ENCODE results near the gene SLC6A20. TPM values are rescaled to one million over a fixed set of nuclear protein-coding genes. Genes with fewer than 3 reads are reported as not detected.
A peak's percentile ranks its signal among the peaks of the same experiment; 100 is the strongest.

SLC6A20 gene
- total RNA-seq, 1 experiment from 2014 or later: not detected

GRCh38 chr3:45830121-45830520 is 33.8 kb upstream of the SLC6A20 start:
- Mint-ChIP-seq H3K4me1 (ENCODE audit: insufficient read depth, unreplicated experiment) (no peaks in the 10 kb centered on the region), H3K9me3 (ENCODE audit: unreplicated experiment) (no peaks in the 10 kb centered on the region), H3K27me3 (ENCODE audit: insufficient read depth, unreplicated experiment) (no peaks in the 10 kb centered on the region), H3K27ac (ENCODE audit: low read depth, unreplicated experiment) (no peak overlapping the region), H3K36me3 (ENCODE audit: insufficient read depth, unreplicated experiment) (peaks cover 88% of the 10 kb centered on the region), H3K4me3 (ENCODE audit: unreplicated experiment) (no peak overlapping the region)
- POLR2A ChIA-PET: no interaction called here
- CTCF ChIA-PET: interaction anchor here (0.6 to 6.6 kb wide), 4 partner anchors 11 to 69 kb away, joined by 3 to 92 read pairs (median 4); no protein-coding TSS in a partner anchor
- TF ChIP-seq CTCF (IDR thresholded peaks at IDR 0.05; ENCODE audit: unreplicated experiment): no peak
- DNase-seq (ENCODE audit: unreplicated experiment): no peak
- intact Hi-C loops (cut with micrococcal nuclease): loop anchor here (5.0 kb wide), 1 partner anchor 318 kb away; no protein-coding TSS in a partner anchor
- no TSS peak for BruUV-seq (replicated peaks)

GRCh38 chr3:45826908-45827307 is 30.6 kb upstream of the SLC6A20 start:
- intact Hi-C loops (cut with micrococcal nuclease): no loop called here
- H3K36me3 Mint-ChIP-seq (ENCODE audit: insufficient read depth, unreplicated experiment): peaks cover 80% of the 10 kb centered on the region
- no peak for DNase-seq (ENCODE audit: unreplicated experiment)
- ChIA-PET POLR2A (interaction anchor here (0.7 to 3.0 kb wide), 3 partner anchors 9 to 26 kb away, joined by 5 to 18 read pairs (median 10); no protein-coding TSS in a partner anchor), CTCF (interaction anchor here (0.6 to 3.5 kb wide), 2 partner anchors 66 to 631 kb away, joined by 3 to 25 read pairs; no protein-coding TSS in a partner anchor)
- no peak for TF ChIP-seq CTCF (IDR thresholded peaks at IDR 0.05; ENCODE audit: unreplicated experiment)
- no peaks in the 10 kb centered on the region for H3K9me3 Mint-ChIP-seq (ENCODE audit: unreplicated experiment)
- BruUV-seq (replicated peaks): no TSS peak
- no peaks in the 10 kb centered on the region for H3K4me1 Mint-ChIP-seq (ENCODE audit: insufficient read depth, unreplicated experiment)
- H3K27me3 Mint-ChIP-seq (ENCODE audit: insufficient read depth, unreplicated experiment): no peaks in the 10 kb centered on the region
- H3K4me3 Mint-ChIP-seq (ENCODE audit: unreplicated experiment): no peak overlapping the region
- no peak overlapping the region for H3K27ac Mint-ChIP-seq (ENCODE audit: low read depth, unreplicated experiment)

GRCh38 chr3:45826321-45826720 is 30.0 kb upstream of the SLC6A20 start:
- Mint-ChIP-seq H3K36me3 (ENCODE audit: insufficient read depth, unreplicated experiment) (peaks cover 80% of the 10 kb centered on the region), H3K4me3 (ENCODE audit: unreplicated experiment) (no peak overlapping the region), H3K9me3 (ENCODE audit: unreplicated experiment) (no peaks in the 10 kb centered on the region), H3K27me3 (ENCODE audit: insufficient read depth, unreplicated experiment) (no peaks in the 10 kb centered on the region), H3K4me1 (ENCODE audit: insufficient read depth, unreplicated experiment) (no peaks in the 10 kb centered on the region), H3K27ac (ENCODE audit: low read depth, unreplicated experiment) (no peak overlapping the region)
- ChIA-PET POLR2A (interaction anchor here (1.2 to 3.0 kb wide), 3 partner anchors 8 to 15 kb away, joined by 3 to 18 read pairs (median 10); no protein-coding TSS in a partner anchor), CTCF (interaction anchor here (3.5 kb wide), 1 partner anchor 66 kb away, joined by 25 read pairs; no protein-coding TSS in a partner anchor)
- peak; percentile 11 for DNase-seq (ENCODE audit: unreplicated experiment)
- intact Hi-C loops (cut with micrococcal nuclease): no loop called here
- no TSS peak for BruUV-seq (replicated peaks)
- TF ChIP-seq CTCF (IDR thresholded peaks at IDR 0.05; ENCODE audit: unreplicated experiment): no peak

- intact Hi-C loops (cut with micrococcal nuclease): no loop called here
- no peaks in the 10 kb centered on the region for H3K27me3 Mint-ChIP-seq (ENCODE audit: insufficient read depth, unreplicated experiment)
- no peak overlapping the region for H3K4me3 Mint-ChIP-seq (ENCODE audit: unreplicated experiment)
- POLR2A ChIA-PET: no interaction called here
- CTCF ChIA-PET: no interaction called here
- H3K36me3 Mint-ChIP-seq (ENCODE audit: insufficient read depth, unreplicated experiment): peaks cover 38% of the 10 kb centered on the region
- no peak for DNase-seq (ENCODE audit: unreplicated experiment)
- no peak overlapping the region for H3K27ac Mint-ChIP-seq (ENCODE audit: low read depth, unreplicated experiment)
- no peaks in the 10 kb centered on the region for H3K9me3 Mint-ChIP-seq (ENCODE audit: unreplicated experiment)
- peaks cover 22% of the 10 kb centered on the region for H3K4me1 Mint-ChIP-seq (ENCODE audit: insufficient read depth, unreplicated experiment)
- no peak for TF ChIP-seq CTCF (IDR thresholded peaks at IDR 0.05; ENCODE audit: unreplicated experiment)
- BruUV-seq (replicated peaks): no TSS peak
These were observed 24.8 kb upstream of the SLC6A20 start for GRCh38 chr3:45821127-45821526.

Measured in MCF 10A (cell line).